ENCODE measurements around the gene GRIN3B. TPM values are rescaled to one million over a fixed set of nuclear protein-coding genes. Genes with fewer than 3 reads are reported as not detected.

The GRIN3B gene
- total and polyA plus RNA-seq, 2 donors, result 0.06 TPM; not detected in 1

Small RNAs within 50 kb of the gene (small RNA-seq; reads per million reads assigned to genes)
- gene RNU6-2, result 0.35 reads per million, percentile 23 among the genes with 10 or more reads in this experiment

Other genes starting within 250 kb of the GRIN3B start
- 1.4 TPM for gene MISP, start 249.3 kb upstream of the GRIN3B start, total RNA-seq
- 0.91 TPM for gene MISP, start 249.3 kb upstream of the GRIN3B start, polyA plus RNA-seq
- gene PTBP1, start 203.0 kb upstream of the GRIN3B start, total RNA-seq, result 104 TPM
- gene PTBP1, start 203.0 kb upstream of the GRIN3B start, polyA plus RNA-seq, result 108 TPM
- 2.1 TPM for gene PLPPR3, start 178.5 kb upstream of the GRIN3B start, total RNA-seq
- gene PLPPR3, start 178.5 kb upstream of the GRIN3B start, polyA plus RNA-seq, result 0.03 TPM
- not detected for gene AZU1, start 172.6 kb upstream of the GRIN3B start, total RNA-seq
- gene AZU1, start 172.6 kb upstream of the GRIN3B start, polyA plus RNA-seq, result 0.15 TPM
- gene PRTN3, start 159.4 kb upstream of the GRIN3B start, total RNA-seq, result 0.26 TPM
- 0.08 TPM for gene PRTN3, start 159.4 kb upstream of the GRIN3B start, polyA plus RNA-seq
- gene ELANE, start 148.1 kb upstream of the GRIN3B start, total RNA-seq, result not detected
- gene ELANE, start 148.1 kb upstream of the GRIN3B start, polyA plus RNA-seq, result 5.7 TPM
- 84.4 TPM for gene CFD, start 140.8 kb upstream of the GRIN3B start, total RNA-seq
- 2,164 TPM for gene CFD, start 140.8 kb upstream of the GRIN3B start, polyA plus RNA-seq
- 21.2 TPM for gene MED16, start 107.2 kb upstream of the GRIN3B start, total RNA-seq
- 59.8 TPM for gene MED16, start 107.2 kb upstream of the GRIN3B start, polyA plus RNA-seq
- not detected for gene RNU6-9, start 106.9 kb upstream of the GRIN3B start, total RNA-seq
- gene RNU6-9, start 106.9 kb upstream of the GRIN3B start, polyA plus RNA-seq, result not detected
- gene R3HDM4, start 87.2 kb upstream of the GRIN3B start, total RNA-seq, result 16.0 TPM
- 62.3 TPM for gene R3HDM4, start 87.2 kb upstream of the GRIN3B start, polyA plus RNA-seq
- gene KISS1R, start 83.1 kb upstream of the GRIN3B start, total RNA-seq, result not detected
- 0.28 TPM for gene KISS1R, start 83.1 kb upstream of the GRIN3B start, polyA plus RNA-seq
- gene ARID3A, start 74.4 kb upstream of the GRIN3B start, total RNA-seq, result 9.1 TPM
- 6.1 TPM for gene ARID3A, start 74.4 kb upstream of the GRIN3B start, polyA plus RNA-seq
- 23.3 TPM for gene WDR18, start 16.1 kb upstream of the GRIN3B start, total RNA-seq
- 36.6 TPM for gene WDR18, start 16.1 kb upstream of the GRIN3B start, polyA plus RNA-seq
- gene TMEM259, start 20.7 kb downstream of the GRIN3B start, total RNA-seq, result 34.5 TPM
- gene TMEM259, start 20.7 kb downstream of the GRIN3B start, polyA plus RNA-seq, result 159 TPM
- not detected for gene RNU6-2, start 21.1 kb downstream of the GRIN3B start, total RNA-seq
- gene RNU6-2, start 21.1 kb downstream of the GRIN3B start, polyA plus RNA-seq, result not detected
- gene CNN2, start 26.2 kb downstream of the GRIN3B start, total RNA-seq, result 73.3 TPM
- gene CNN2, start 26.2 kb downstream of the GRIN3B start, polyA plus RNA-seq, result 97.1 TPM
- gene ABCA7, start 39.7 kb downstream of the GRIN3B start, total RNA-seq, result 1.9 TPM
- gene ABCA7, start 39.7 kb downstream of the GRIN3B start, polyA plus RNA-seq, result 5.9 TPM
- gene ARHGAP45, start 66.7 kb downstream of the GRIN3B start, total RNA-seq, result 5.7 TPM
- gene ARHGAP45, start 66.7 kb downstream of the GRIN3B start, polyA plus RNA-seq, result 12.0 TPM
- gene POLR2E, start 95.0 kb downstream of the GRIN3B start, total RNA-seq, result 35.2 TPM
- 255 TPM for gene POLR2E, start 95.0 kb downstream of the GRIN3B start, polyA plus RNA-seq
- gene GPX4, start 103.6 kb downstream of the GRIN3B start, total RNA-seq, result 71.3 TPM
- 452 TPM for gene GPX4, start 103.6 kb downstream of the GRIN3B start, polyA plus RNA-seq
- 7.6 TPM for gene SBNO2, start 173.8 kb downstream of the GRIN3B start, total RNA-seq
- gene SBNO2, start 173.8 kb downstream of the GRIN3B start, polyA plus RNA-seq, result 44.8 TPM
- gene STK11, start 205.4 kb downstream of the GRIN3B start, total RNA-seq, result 31.7 TPM
- gene STK11, start 205.4 kb downstream of the GRIN3B start, polyA plus RNA-seq, result 56.5 TPM
- gene CBARP, start 237.6 kb downstream of the GRIN3B start, total RNA-seq, result 0.53 TPM
- 0.43 TPM for gene CBARP, start 237.6 kb downstream of the GRIN3B start, polyA plus RNA-seq
- 9.5 TPM for gene ATP5F1D, start 241.3 kb downstream of the GRIN3B start, total RNA-seq
- gene ATP5F1D, start 241.3 kb downstream of the GRIN3B start, polyA plus RNA-seq, result 236 TPM
- 12.2 TPM for gene MIDN, start 248.2 kb downstream of the GRIN3B start, total RNA-seq
- gene MIDN, start 248.2 kb downstream of the GRIN3B start, polyA plus RNA-seq, result 64.3 TPM